ENCODE results near the gene ATP6V1B1. TPM values are rescaled to one million over a fixed set of nuclear protein-coding genes. Genes with fewer than 3 reads are reported as not detected.

The ATP6V1B1 gene
- total RNA-seq, 1 donor from 2014 or later: 3.7 TPM

GRCh38 chr2:70923378-70924015, 12.2 kb upstream of the ATP6V1B1 start:
- peak; percentile 43 for DNase-seq (ENCODE audit: low spot score)
- Mint-ChIP-seq H3K4me3 (ENCODE audit: unreplicated experiment) (no peak overlapping the region), H3K36me3 (ENCODE audit: low read depth) (peaks cover 17% of the 10 kb centered on the region)

GRCh38 chr2:70926042-70926441, 9.7 kb upstream of the ATP6V1B1 start:
- TF ChIP-seq CTCF (IDR thresholded peaks at IDR 0.05): no peak
- Mint-ChIP-seq H3K9me3 (ENCODE audit: low read depth) (no peaks in the 10 kb centered on the region), H3K27me3 (ENCODE audit: low read depth) (no peaks in the 10 kb centered on the region), H3K36me3 (ENCODE audit: low read depth) (peaks cover 18% of the 10 kb centered on the region), H3K27ac (ENCODE audit: unreplicated experiment) (no peak overlapping the region), H3K4me1 (ENCODE audit: low read depth) (no peaks in the 10 kb centered on the region), H3K4me3 (ENCODE audit: unreplicated experiment) (no peak overlapping the region)
- DNase-seq (ENCODE audit: low spot score): peak; percentile 36

More at GRCh38 chr2:70923378-70924015, 12.2 kb upstream of the ATP6V1B1 start:
- Mint-ChIP-seq H3K27me3 (ENCODE audit: low read depth) (no peaks in the 10 kb centered on the region), H3K27ac (ENCODE audit: unreplicated experiment) (no peak overlapping the region), H3K4me1 (ENCODE audit: low read depth) (no peaks in the 10 kb centered on the region), H3K9me3 (ENCODE audit: low read depth) (no peaks in the 10 kb centered on the region)
- TF ChIP-seq CTCF (IDR thresholded peaks at IDR 0.05): peak; percentile 54

GRCh38 chr2:70927138-70927537, 8.6 kb upstream of the ATP6V1B1 start:
- Mint-ChIP-seq H3K36me3 (ENCODE audit: low read depth) (peaks cover 18% of the 10 kb centered on the region), H3K27ac (ENCODE audit: unreplicated experiment) (no peak overlapping the region), H3K27me3 (ENCODE audit: low read depth) (no peaks in the 10 kb centered on the region), H3K9me3 (ENCODE audit: low read depth) (no peaks in the 10 kb centered on the region), H3K4me1 (ENCODE audit: low read depth) (no peaks in the 10 kb centered on the region), H3K4me3 (ENCODE audit: unreplicated experiment) (no peak overlapping the region)
- peak; percentile 40 for DNase-seq (ENCODE audit: low spot score)
- no peak for TF ChIP-seq CTCF (IDR thresholded peaks at IDR 0.05)

- no peaks in the 10 kb centered on the region for H3K9me3 Mint-ChIP-seq (ENCODE audit: low read depth)
- H3K4me3 Mint-ChIP-seq (ENCODE audit: unreplicated experiment): no peak overlapping the region
- peak; percentile 52 for DNase-seq (ENCODE audit: low spot score)
- no peak for TF ChIP-seq CTCF (IDR thresholded peaks at IDR 0.05)
- no peaks in the 10 kb centered on the region for H3K27me3 Mint-ChIP-seq (ENCODE audit: low read depth)
- no peak overlapping the region for H3K27ac Mint-ChIP-seq (ENCODE audit: unreplicated experiment)
- H3K36me3 Mint-ChIP-seq (ENCODE audit: low read depth): peaks cover 18% of the 10 kb centered on the region
- no peaks in the 10 kb centered on the region for H3K4me1 Mint-ChIP-seq (ENCODE audit: low read depth)
These were observed 8.1 kb upstream of the ATP6V1B1 start for GRCh38 chr2:70927641-70928040.

GRCh38 chr2:70928366-70928765, 7.3 kb upstream of the ATP6V1B1 start:
- no peak for DNase-seq (ENCODE audit: low spot score)
- no peaks in the 10 kb centered on the region for H3K4me1 Mint-ChIP-seq (ENCODE audit: low read depth)
- H3K4me3 Mint-ChIP-seq (ENCODE audit: unreplicated experiment): no peak overlapping the region
- H3K27ac Mint-ChIP-seq (ENCODE audit: unreplicated experiment): no peak overlapping the region
- H3K36me3 Mint-ChIP-seq (ENCODE audit: low read depth): peaks cover 15% of the 10 kb centered on the region
- H3K9me3 Mint-ChIP-seq (ENCODE audit: low read depth): no peaks in the 10 kb centered on the region
- H3K27me3 Mint-ChIP-seq (ENCODE audit: low read depth): no peaks in the 10 kb centered on the region
- TF ChIP-seq CTCF (IDR thresholded peaks at IDR 0.05): no peak

All from chondrocyte (in vitro differentiated cells).